Lower leg skin (tissue), 3 donors: ENCODE data around the gene UBA7.

Experiments
- CTCF ChIP-seq, 3 donors: fragments of 450-650 bp; IDR thresholded peaks; one replicate each; pipeline ENCODE4 v1.5.1; 2016; ENCODE audit warnings: antibody characterized with exemption in 3 of 3, mild to moderate bottlenecking in 3 of 3, moderate library complexity in 2 of 3
- POLR2A ChIP-seq, 2 donors: fragments of 450-650 bp; IDR thresholded peaks; one replicate each; pipeline ENCODE4 v1.6.1; 2016 to 2017; ENCODE audit warnings: antibody characterized with exemption in 2 of 2, mild to moderate bottlenecking in 1 of 2, moderate library complexity in 1 of 2

- TF ChIP-seq POLR2A (IDR thresholded peaks at IDR 0.05) (no peak), CTCF (IDR thresholded peaks at IDR 0.05) (no peak)
These were observed 25.5 kb upstream of the UBA7 start for GRCh38 chr3:49839193-49839809.
